ENCODE data around the gene EPB41L4A.

EPB41L4A gene

GRCh38 chr5:112415552-112415951 lies 3.5 kb downstream of the EPB41L4A start:
- ChIA-PET CTCF (no interaction called here), POLR2A (no interaction called here)
- DNase-seq (ENCODE audit: extremely low spot score) = no peak
- TF ChIP-seq CTCF (IDR thresholded peaks at IDR 0.05; ENCODE audit: control extremely low read depth, extremely low read depth, low read depth, missing control alignments) = no peak

- TF ChIP-seq CTCF (IDR thresholded peaks at IDR 0.05; ENCODE audit: control extremely low read depth, extremely low read depth, low read depth, missing control alignments) = no peak
- ChIA-PET POLR2A (no interaction called here), CTCF (interaction anchor here (1.0 kb wide), 1 partner anchor 253 kb away, joined by 3 read pairs; no protein-coding TSS in a partner anchor)
- no peak for DNase-seq (ENCODE audit: extremely low spot score)
These were observed 5.5 kb downstream of the EPB41L4A start for GRCh38 chr5:112413611-112414010.

GRCh38 chr5:112412346-112412745 lies 6.7 kb downstream of the EPB41L4A start:
- TF ChIP-seq CTCF (IDR thresholded peaks at IDR 0.05; ENCODE audit: control extremely low read depth, extremely low read depth, low read depth, missing control alignments) = no peak
- no peak for DNase-seq (ENCODE audit: extremely low spot score)
- ChIA-PET POLR2A (no interaction called here), CTCF (interaction anchor here (3.5 kb wide), 1 partner anchor 8 kb away, joined by 21 read pairs; the partner anchor contains the start of gene EPB41L4A)

- ChIA-PET POLR2A (no interaction called here), CTCF (interaction anchor here (1.2 to 3.5 kb wide), 2 partner anchors 8 to 14 kb away, joined by 3 to 21 read pairs; partner anchors contain the start of gene EPB41L4A)
- TF ChIP-seq CTCF (IDR thresholded peaks at IDR 0.05; ENCODE audit: control extremely low read depth, extremely low read depth, low read depth, missing control alignments) = no peak
- DNase-seq (ENCODE audit: extremely low spot score) = no peak
These were observed 7.2 kb downstream of the EPB41L4A start for GRCh38 chr5:112411903-112412302.

- ChIA-PET POLR2A (no interaction called here), CTCF (interaction anchor here (0.9 to 1.7 kb wide), 2 partner anchors 13 to 232 kb away, joined by 3 to 4 read pairs; no protein-coding TSS in a partner anchor)
- DNase-seq (ENCODE audit: extremely low spot score) = no peak
These were observed 11.4 kb downstream of the EPB41L4A start for GRCh38 chr5:112407666-112408065.

GRCh38 chr5:112407240-112407639 lies 11.8 kb downstream of the EPB41L4A start:
- CTCF ChIA-PET = interaction anchor here (0.9 to 1.7 kb wide), 2 partner anchors 13 to 232 kb away, joined by 3 to 4 read pairs; no protein-coding TSS in a partner anchor
- POLR2A ChIA-PET = no interaction called here
- TF ChIP-seq CTCF (IDR thresholded peaks at IDR 0.05; ENCODE audit: control extremely low read depth, extremely low read depth, low read depth, missing control alignments) = no peak
- DNase-seq (ENCODE audit: extremely low spot score) = no peak

More at GRCh38 chr5:112407666-112408065, 11.4 kb downstream of the EPB41L4A start:
- TF ChIP-seq CTCF (IDR thresholded peaks at IDR 0.05; ENCODE audit: control extremely low read depth, extremely low read depth, low read depth, missing control alignments) = no peak

All from GM10248 (cell line).